Sigmoid colon (tissue), 7 donors: ENCODE results near the gene LAMA4. TPM values are rescaled to one million over a fixed set of nuclear protein-coding genes. Genes with fewer than 3 reads are reported as not detected.

Experiments
- DNase-seq: peaks from one replicate; pipeline ENCODE4 v3.0.0-alpha.2; 2019
- H3K27ac ChIP-seq, 4 donors: fragments of 200-600 bp; sonication (generic); one replicate each; pipeline ENCODE4 v1.5.1; 2016 to 2019; ENCODE audit warnings: mild to moderate bottlenecking in 1 of 4
- H3K27me3 ChIP-seq, 3 donors: fragments of 200-600 bp; sonication (generic); one replicate each; pipeline ENCODE4 v1.5.1; 2019; ENCODE audit warnings: mild to moderate bottlenecking in 1 of 3
- H3K36me3 ChIP-seq, 4 donors: fragments of 200-600 bp; sonication (generic); one replicate each; pipeline ENCODE4 v1.5.1; 2016 to 2019
- H3K4me1 ChIP-seq, 4 donors: fragments of 200-600 bp; sonication (generic); one replicate each; pipeline ENCODE4 v1.5.1; 2017 to 2019
- H3K4me3 ChIP-seq, 4 donors: fragments of 200-600 bp; sonication (generic); one replicate each; pipeline ENCODE4 v1.5.1; 2017 to 2019; ENCODE audit warnings: mild to moderate bottlenecking in 2 of 4, moderate library complexity in 1 of 4
- H3K9me3 ChIP-seq, 4 donors: fragments of 200-600 bp in 3 of 4; sonication (generic) in 3 of 4; one replicate each; pipeline versions ENCODE4 v1.5.1 to v1.6.1; 2013 to 2019
- EP300 ChIP-seq, 4 donors: sonication (generic); formaldehyde crosslinking; IDR thresholded peaks; one replicate each; pipeline ENCODE4 v1.6.1; 2017; ENCODE audit warnings: antibody characterized with exemption in 4 of 4
- POLR2A ChIP-seq, 2 donors: fragments of 450-650 bp; IDR thresholded peaks; one replicate each; pipeline ENCODE4 v1.6.1; 2016; ENCODE audit warnings: antibody characterized with exemption in 2 of 2, mild to moderate bottlenecking in 2 of 2, moderate library complexity in 2 of 2
- POLR2AphosphoS5 ChIP-seq, 4 donors: sonication (generic); formaldehyde crosslinking; IDR thresholded peaks; one replicate each; pipeline ENCODE4 v1.6.1; 2017; ENCODE audit warnings: antibody characterized with exemption in 4 of 4
- WGBS, 2 donors: extraction: QIAGEN DNeasy Blood & Tissue Kit; methylation state at CpG; one replicate each; pipeline ENCODE4 v1.1.7; 2013; 5-methylcytosine and 5-hydroxymethylcytosine counted together
- intact Hi-C: fragments of 100-400 bp; cut with DNase I; formaldehyde crosslinking; loops from one replicate; pipeline ENCODE4 v1.15.1; 2023
- polyA plus RNA-seq, 3 donors: library from polyadenylated mRNA; stranded (reverse); fragments of 200-250 nt; gene quantifications; one replicate each; pipeline ENCODE4 v1.2.3, GENCODE V29; 2013
- total RNA-seq, 4 donors: library from RNA; depleted of rRNA; stranded (reverse); fragments of >200 nt; gene quantifications; one replicate each; pipeline ENCODE4 v1.1.0, GENCODE V29; 2016
- TF ChIP-seq, protein P1 (sequence below), 4 experiments: fragments of 450-650 bp in 3 of 4; fragments of 200-600 bp in 1 of 4; IDR thresholded peaks; one replicate each; pipeline ENCODE4 v1.5.1; 2016 to 2019; ENCODE audit warnings: antibody characterized with exemption in 4 of 4, mild to moderate bottlenecking in 3 of 4, moderate library complexity in 2 of 4
- donor health status: healthy with polysubstance abuse.
- donor health status: Bipolar disorder and iron deficiency.
- donor health status: healthy.

LAMA4 gene, protein sequence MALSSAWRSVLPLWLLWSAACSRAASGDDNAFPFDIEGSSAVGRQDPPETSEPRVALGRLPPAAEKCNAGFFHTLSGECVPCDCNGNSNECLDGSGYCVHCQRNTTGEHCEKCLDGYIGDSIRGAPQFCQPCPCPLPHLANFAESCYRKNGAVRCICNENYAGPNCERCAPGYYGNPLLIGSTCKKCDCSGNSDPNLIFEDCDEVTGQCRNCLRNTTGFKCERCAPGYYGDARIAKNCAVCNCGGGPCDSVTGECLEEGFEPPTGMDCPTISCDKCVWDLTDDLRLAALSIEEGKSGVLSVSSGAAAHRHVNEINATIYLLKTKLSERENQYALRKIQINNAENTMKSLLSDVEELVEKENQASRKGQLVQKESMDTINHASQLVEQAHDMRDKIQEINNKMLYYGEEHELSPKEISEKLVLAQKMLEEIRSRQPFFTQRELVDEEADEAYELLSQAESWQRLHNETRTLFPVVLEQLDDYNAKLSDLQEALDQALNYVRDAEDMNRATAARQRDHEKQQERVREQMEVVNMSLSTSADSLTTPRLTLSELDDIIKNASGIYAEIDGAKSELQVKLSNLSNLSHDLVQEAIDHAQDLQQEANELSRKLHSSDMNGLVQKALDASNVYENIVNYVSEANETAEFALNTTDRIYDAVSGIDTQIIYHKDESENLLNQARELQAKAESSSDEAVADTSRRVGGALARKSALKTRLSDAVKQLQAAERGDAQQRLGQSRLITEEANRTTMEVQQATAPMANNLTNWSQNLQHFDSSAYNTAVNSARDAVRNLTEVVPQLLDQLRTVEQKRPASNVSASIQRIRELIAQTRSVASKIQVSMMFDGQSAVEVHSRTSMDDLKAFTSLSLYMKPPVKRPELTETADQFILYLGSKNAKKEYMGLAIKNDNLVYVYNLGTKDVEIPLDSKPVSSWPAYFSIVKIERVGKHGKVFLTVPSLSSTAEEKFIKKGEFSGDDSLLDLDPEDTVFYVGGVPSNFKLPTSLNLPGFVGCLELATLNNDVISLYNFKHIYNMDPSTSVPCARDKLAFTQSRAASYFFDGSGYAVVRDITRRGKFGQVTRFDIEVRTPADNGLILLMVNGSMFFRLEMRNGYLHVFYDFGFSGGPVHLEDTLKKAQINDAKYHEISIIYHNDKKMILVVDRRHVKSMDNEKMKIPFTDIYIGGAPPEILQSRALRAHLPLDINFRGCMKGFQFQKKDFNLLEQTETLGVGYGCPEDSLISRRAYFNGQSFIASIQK (N-terminal part only)
- 100 to 1,000 TPM in 3 of 4 donors, 10 to 100 TPM in 1; 95.3 to 225 (median 140) TPM for total RNA-seq
- 10 to 100 TPM in 1 of 3 donors, 1 to 10 TPM in 2; 6.9 to 16.6 (median 9.0) TPM for polyA plus RNA-seq

DNA sequence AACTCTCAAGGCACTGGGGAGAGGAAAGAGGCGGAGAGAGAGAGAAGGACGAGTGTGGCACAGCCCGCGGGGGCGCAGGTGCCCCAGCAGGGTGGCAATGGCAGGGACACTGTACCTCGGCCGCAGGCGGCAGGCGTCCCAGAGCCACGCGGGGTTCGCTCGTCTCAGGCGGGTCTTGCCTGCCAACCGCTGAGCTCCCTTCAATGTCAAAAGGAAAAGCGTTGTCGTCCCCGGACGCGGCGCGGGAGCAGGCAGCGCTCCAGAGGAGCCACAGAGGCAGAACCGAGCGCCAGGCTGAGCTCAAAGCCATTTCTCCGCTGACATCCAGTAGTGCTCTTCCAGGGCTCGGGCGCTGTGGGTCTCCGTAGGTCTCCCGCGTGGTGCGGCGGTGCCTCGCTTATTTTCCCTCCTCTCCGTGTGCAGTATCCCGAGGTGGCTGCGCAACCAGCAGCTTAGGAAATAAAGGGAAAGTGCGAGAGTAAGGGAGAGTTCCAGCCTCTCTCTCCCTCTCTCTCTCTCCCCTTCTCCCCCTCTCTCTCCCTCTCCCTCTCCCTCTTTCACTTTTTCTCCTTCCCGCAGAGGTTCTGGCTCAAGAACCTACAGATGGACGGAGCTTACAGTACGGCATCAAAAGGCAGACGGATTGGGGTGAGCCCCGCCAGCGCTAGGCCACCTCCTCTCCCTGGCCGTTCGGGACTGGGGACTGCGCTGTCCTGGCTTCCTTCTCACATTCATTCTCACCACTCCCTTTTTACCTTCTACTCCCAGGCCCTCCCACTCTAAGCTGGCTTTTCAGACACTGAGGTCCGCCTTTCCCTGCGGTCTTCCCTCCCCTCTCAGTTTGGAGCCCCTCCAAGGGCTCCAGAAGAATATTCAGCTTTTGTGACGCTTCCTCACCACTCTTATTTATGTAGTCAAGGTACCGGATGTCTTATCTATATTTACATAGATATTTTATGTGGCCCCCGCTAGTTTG lies at the start of gene LAMA4:
TSS of gene LAMA4 (minus strand) at position 727 of the 976 bp plus-strand sequence. CDS start at position 310, 417 bp downstream.
- 3 to 6% methylated on average over 52 of the region's 52 CpGs for WGBS, 2 donors
- TF ChIP-seq POLR2AphosphoS5 (IDR thresholded peaks at IDR 0.05), result peak; percentile 45 to 81 (median 72)
- TF ChIP-seq, protein P1, sequence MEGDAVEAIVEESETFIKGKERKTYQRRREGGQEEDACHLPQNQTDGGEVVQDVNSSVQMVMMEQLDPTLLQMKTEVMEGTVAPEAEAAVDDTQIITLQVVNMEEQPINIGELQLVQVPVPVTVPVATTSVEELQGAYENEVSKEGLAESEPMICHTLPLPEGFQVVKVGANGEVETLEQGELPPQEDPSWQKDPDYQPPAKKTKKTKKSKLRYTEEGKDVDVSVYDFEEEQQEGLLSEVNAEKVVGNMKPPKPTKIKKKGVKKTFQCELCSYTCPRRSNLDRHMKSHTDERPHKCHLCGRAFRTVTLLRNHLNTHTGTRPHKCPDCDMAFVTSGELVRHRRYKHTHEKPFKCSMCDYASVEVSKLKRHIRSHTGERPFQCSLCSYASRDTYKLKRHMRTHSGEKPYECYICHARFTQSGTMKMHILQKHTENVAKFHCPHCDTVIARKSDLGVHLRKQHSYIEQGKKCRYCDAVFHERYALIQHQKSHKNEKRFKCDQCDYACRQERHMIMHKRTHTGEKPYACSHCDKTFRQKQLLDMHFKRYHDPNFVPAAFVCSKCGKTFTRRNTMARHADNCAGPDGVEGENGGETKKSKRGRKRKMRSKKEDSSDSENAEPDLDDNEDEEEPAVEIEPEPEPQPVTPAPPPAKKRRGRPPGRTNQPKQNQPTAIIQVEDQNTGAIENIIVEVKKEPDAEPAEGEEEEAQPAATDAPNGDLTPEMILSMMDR (IDR thresholded peaks at IDR 0.05), result no peak
- peak; percentile 6 to 49 for TF ChIP-seq POLR2A (IDR thresholded peaks at IDR 0.05)
- peak in 1 of 4 donors; percentile 3 for TF ChIP-seq EP300 (IDR thresholded peaks at IDR 0.05)
- DNase-seq, result peak; percentile 77
- Histone ChIP-seq H3K4me1 (peaks cover 0 to 41% (median 33%) of the 10 kb centered on the region in 4 donors), H3K4me3 (peak within 1 kb of the TSS; percentile 62 to 84 (median 76)), H3K9me3 (no peaks in the 10 kb centered on the region), H3K36me3 (no peaks in the 10 kb centered on the region), H3K27ac (peak within 1 kb of the TSS; percentile 88 to 95 (median 91)), H3K27me3 (no peaks in the 10 kb centered on the region)
- intact Hi-C loops, result loop anchor here (2.0 to 5.0 kb wide), 3 partner anchors 33 to 75 kb away; no protein-coding TSS in a partner anchor

GRCh38 chr6:112302142-112302705 lies 47.9 kb upstream of the LAMA4 start:
- H3K27me3 ChIP-seq, result no peaks in the 10 kb centered on the region
- H3K9me3 ChIP-seq, result no peaks in the 10 kb centered on the region
- no peak overlapping the region for H3K4me3 ChIP-seq
- intact Hi-C loops, result no loop called here
- no peak for DNase-seq
- TF ChIP-seq EP300 (IDR thresholded peaks at IDR 0.05) (no peak), POLR2A (IDR thresholded peaks at IDR 0.05) (no peak)
- TF ChIP-seq, protein P1 (IDR thresholded peaks at IDR 0.05), result no peak
- 60 to 77% methylated on average over 3 of the region's 3 CpGs for WGBS, 2 donors
- no peaks in the 10 kb centered on the region for H3K36me3 ChIP-seq
- no peak overlapping the region for H3K27ac ChIP-seq
- peaks cover 0 to 27% (median 25%) of the 10 kb centered on the region in 4 donors for H3K4me1 ChIP-seq

DNA sequence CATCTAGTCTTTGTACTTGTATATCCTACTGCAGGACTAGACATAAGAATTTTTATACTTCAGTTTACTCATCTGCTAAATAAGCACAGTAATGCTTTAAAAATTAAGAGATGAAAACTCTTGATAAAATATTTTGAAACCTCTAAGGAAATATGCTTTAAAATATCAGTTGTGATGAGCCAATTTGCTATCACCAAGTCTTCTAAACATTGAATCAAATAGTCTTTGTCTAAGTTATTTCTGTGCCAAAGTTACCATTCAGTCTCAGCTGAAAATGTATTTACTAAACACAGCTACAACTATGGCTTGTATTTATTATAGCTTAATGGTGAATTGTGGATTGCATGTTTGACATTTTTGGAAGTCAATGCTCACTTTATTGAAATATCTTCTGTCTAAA lies 46.5 kb upstream of the LAMA4 start:
- Histone ChIP-seq H3K36me3 (no peaks in the 10 kb centered on the region), H3K27me3 (no peaks in the 10 kb centered on the region), H3K27ac (no peak overlapping the region), H3K4me3 (no peak overlapping the region), H3K9me3 (no peaks in the 10 kb centered on the region), H3K4me1 (peaks cover 0 to 27% (median 25%) of the 10 kb centered on the region in 4 donors)
- intact Hi-C loops, result no loop called here
- DNase-seq, result no peak
- TF ChIP-seq, protein P1 (IDR thresholded peaks at IDR 0.05), result no peak
- TF ChIP-seq POLR2A (IDR thresholded peaks at IDR 0.05) (no peak), EP300 (IDR thresholded peaks at IDR 0.05) (no peak), POLR2AphosphoS5 (IDR thresholded peaks at IDR 0.05) (no peak)
